Ovary (tissue), 9 donors: ENCODE data around the gene CACNG3. TPM values are rescaled to one million over a fixed set of nuclear protein-coding genes. Genes with fewer than 3 reads are reported as not detected.

Experiments
- DNase-seq, 5 donors: peaks; one replicate each; pipeline ENCODE4 v3.0.0-alpha.2; 2019 to 2020
- H3K27ac ChIP-seq, 2 donors: fragments of 200-600 bp; one replicate each; pipeline versions ENCODE4 v1.5.1 to v1.8.0; 2019 to 2022
- H3K27me3 ChIP-seq: fragments of 200-600 bp; one replicate; pipeline ENCODE4 v1.8.0; 2022
- H3K36me3 ChIP-seq: fragments of 200-600 bp; sonication (generic); one replicate; pipeline ENCODE4 v1.5.1; 2019
- H3K4me1 ChIP-seq: one replicate; pipeline ENCODE4 v1.8.1; 2013; ENCODE audit warnings: mild to moderate bottlenecking, moderate library complexity; ENCODE audit not compliant: insufficient read depth
- H3K4me3 ChIP-seq: fragments of 200-600 bp; sonication (generic); one replicate; pipeline ENCODE4 v1.5.1; 2017
- H3K9me3 ChIP-seq, 2 donors: fragments of 200-600 bp in 1 of 2; sonication (generic) in 1 of 2; one replicate each; pipeline versions ENCODE4 v1.5.1 to v1.8.1; 2013 to 2019; ENCODE audit warnings: mild to moderate bottlenecking in 1 of 2, moderate library complexity in 1 of 2
- CTCF ChIP-seq, 3 donors: fragments of 450-650 bp in 2 of 3; fragments of 200-600 bp in 1 of 3; IDR thresholded peaks; one replicate each; pipeline versions ENCODE4 v1.5.1 to v1.8.0; 2016 to 2022; ENCODE audit warnings: antibody characterized with exemption in 3 of 3, mild to moderate bottlenecking in 1 of 3
- EP300 ChIP-seq: sonication (generic); formaldehyde crosslinking; IDR thresholded peaks from one replicate; pipeline ENCODE4 v1.6.1; 2017; ENCODE audit warnings: antibody characterized with exemption
- POLR2A ChIP-seq: fragments of 450-650 bp; IDR thresholded peaks from one replicate; pipeline ENCODE4 v1.6.1; 2017; ENCODE audit warnings: antibody characterized with exemption, mild to moderate bottlenecking, moderate library complexity
- WGBS, 3 donors: extraction: QIAGEN DNeasy Blood & Tissue Kit in 1 of 3; methylation state at CpG; one replicate each; pipeline versions ENCODE4 v1.1.5 to v1.1.7; 2013 to 2017; 5-methylcytosine and 5-hydroxymethylcytosine counted together
- intact Hi-C, 4 donors: fragments of 100-400 bp; cut with DNase I; formaldehyde crosslinking; loops; one replicate each; pipeline versions ENCODE4 v1.11.0 to v1.15.1; 2022 to 2023
- polyA plus RNA-seq, 2 donors: library from polyadenylated mRNA; stranded (reverse); fragments of 200-250 nt in 1 of 2; fragments of 350-450 nt in 1 of 2; fragmentation: Illumina TruSeq in 1 of 2; extraction: RNeasy Lipid Tissue Mini Kit (QIAGEN cat#74804) in 1 of 2; gene quantifications; one replicate each; pipeline ENCODE4 v1.2.3, GENCODE V29; 2013 to 2014
- total RNA-seq, 7 donors: library from RNA; depleted of rRNA in 2 of 7; stranded (reverse); fragments of >200 nt in 2 of 7; fragmentation: NEBNext Ultra II Directional in 3 of 7; extraction: Animal tissue kit (Norgen Biotek cat#: 25700) in 3 of 7; gene quantifications; one replicate each; pipeline versions ENCODE4 v1.1.0 to v1.2.4, GENCODE V29; 2016 to 2023
- donor health status: DM: no; HTN: no; CAD: no; lungs with moderate emphysema.
- donor health status: DM: no; HTN: no; CAD: no.
- donor health status: Bipolar disorder and iron deficiency.
- donor health status: DM: yes; HTN: yes; CAD: no.
- donor health status: DM: no; HTN: no; CAD: no.
- donor health status: DM: yes; HTN: yes; CAD: no.

CACNG3 gene
- total and polyA plus RNA-seq, 9 donors, result not detected

GRCh38 chr16:24309258-24310142, 53.4 kb downstream of the CACNG3 start:
- DNase-seq, result no peak

GRCh38 chr16:24315343-24315742, 59.2 kb downstream of the CACNG3 start:
- TF ChIP-seq POLR2A, result no peak
- TF ChIP-seq CTCF (IDR thresholded peaks at IDR 0.05), result no peak
- no peak for TF ChIP-seq EP300
- no peak overlapping the region for H3K4me3 ChIP-seq
- H3K9me3 ChIP-seq, result no peaks in the 10 kb centered on the region
- no peaks in the 10 kb centered on the region for H3K27me3 ChIP-seq
- intact Hi-C loops, result no loop called here
- no peaks in the 10 kb centered on the region for H3K36me3 ChIP-seq
- H3K27ac ChIP-seq, result no peak overlapping the region
- DNase-seq, result no peak
- no peaks in the 10 kb centered on the region for H3K4me1 ChIP-seq

More at GRCh38 chr16:24309258-24310142, 53.4 kb downstream of the CACNG3 start:
- Histone ChIP-seq H3K4me1 (no peaks in the 10 kb centered on the region), H3K9me3 (no peaks in the 10 kb centered on the region), H3K36me3 (no peaks in the 10 kb centered on the region), H3K27me3 (no peaks in the 10 kb centered on the region), H3K27ac (no peak overlapping the region), H3K4me3 (no peak overlapping the region)
- no peak for TF ChIP-seq POLR2A
- no peak for TF ChIP-seq CTCF (IDR thresholded peaks at IDR 0.05)
- no peak for TF ChIP-seq EP300
- WGBS, 3 donors, result 72 to 80% (median 74%) methylated on average over 13 of the region's 13 CpGs
- intact Hi-C loops, result no loop called here

GRCh38 chr16:24318680-24319079, 62.5 kb downstream of the CACNG3 start:
- TF ChIP-seq CTCF (IDR thresholded peaks at IDR 0.05) (no peak), POLR2A (no peak), EP300 (no peak)
- H3K27ac ChIP-seq, result no peak overlapping the region
- intact Hi-C loops, result no loop called here
- no peaks in the 10 kb centered on the region for H3K27me3 ChIP-seq
- H3K4me1 ChIP-seq, result no peaks in the 10 kb centered on the region
- no peaks in the 10 kb centered on the region for H3K9me3 ChIP-seq
- WGBS, 3 donors, result 29 to 42% (median 29%) methylated on average over 1 of the region's 1 CpG
- H3K4me3 ChIP-seq, result no peak overlapping the region
- no peak for DNase-seq
- H3K36me3 ChIP-seq, result no peaks in the 10 kb centered on the region

- no peaks in the 10 kb centered on the region for H3K9me3 ChIP-seq
- intact Hi-C loops, result no loop called here
- no peaks in the 10 kb centered on the region for H3K4me1 ChIP-seq
- H3K27me3 ChIP-seq, result no peaks in the 10 kb centered on the region
- H3K4me3 ChIP-seq, result no peak overlapping the region
- WGBS, 3 donors, result 57 to 66% (median 61%) methylated on average over 5 of the region's 5 CpGs
- H3K36me3 ChIP-seq, result no peaks in the 10 kb centered on the region
- no peak for DNase-seq
- TF ChIP-seq POLR2A, result no peak
- TF ChIP-seq CTCF (IDR thresholded peaks at IDR 0.05), result no peak
- no peak for TF ChIP-seq EP300
- H3K27ac ChIP-seq, result no peak overlapping the region
Measured at GRCh38 chr16:24319126-24319814, 63.1 kb downstream of the CACNG3 start.
